Activated CD8-positive, alpha-beta memory T cell treated with anti-CD3 and anti-CD28 coated beads for 1 hour (primary cell): ENCODE measurements around the gene CPT1C.

Experiments used
- DNase-seq, 2 donors: peaks; one replicate each; pipeline ENCODE4 v3.0.0-alpha.2; 2020; ENCODE audit warnings: low read depth in 1 of 2; ENCODE audit errors: extremely low read depth in 1 of 2

The CPT1C gene

GRCh38 chr19:49660338-49660961, 30.5 kb upstream of the CPT1C start:
- no peak for DNase-seq

GRCh38 chr19:49662011-49662410, 28.9 kb upstream of the CPT1C start:
- DNase-seq, result no peak

GRCh38 chr19:49663224-49663623, 27.7 kb upstream of the CPT1C start:
- no peak for DNase-seq

GRCh38 chr19:49664171-49665035, 26.5 kb upstream of the CPT1C start:
- peak; percentile 67 to 94 for DNase-seq

GRCh38 chr19:49665036-49665350, 25.9 kb upstream of the CPT1C start:
- DNase-seq, result no peak

GRCh38 chr19:49665351-49666119, 25.4 kb upstream of the CPT1C start, which contains the start of the genes BCL2L12 and IRF3:
Gene BCL2L12 (plus strand): TSS chr19:49665933. CDS start chr19:49666693, 760 bp downstream.
Gene IRF3 (minus strand): TSS chr19:49665857. CDS start chr19:49664838, 1,019 bp downstream.
- peak; percentile 99 for DNase-seq

- DNase-seq, result no peak
These were observed 24.8 kb upstream of the CPT1C start for GRCh38 chr19:49666120-49666444.

- DNase-seq, result no peak
These were observed 23.4 kb upstream of the CPT1C start for GRCh38 chr19:49667473-49667872.

- DNase-seq, result no peak
These were observed 21.4 kb upstream of the CPT1C start for GRCh38 chr19:49669516-49669915.

- DNase-seq, result peak; percentile 45 to 66
These were observed 18.6 kb upstream of the CPT1C start for GRCh38 chr19:49672131-49672919.

GRCh38 chr19:49676136-49676783, 14.7 kb upstream of the CPT1C start:
- DNase-seq, result peak in 1 of 2 donors; percentile 29

GRCh38 chr19:49676784-49677230, 14.1 kb upstream of the CPT1C start:
- peak; percentile 88 to 98 for DNase-seq

GRCh38 chr19:49677231-49677900, 13.6 kb upstream of the CPT1C start, which contains the start of gene PRMT1:
Gene PRMT1 (plus strand): TSS chr19:49677271. CDS start chr19:49677281, 10 bp downstream.
- DNase-seq, result peak in 1 of 2 donors; percentile 32

GRCh38 chr19:49677901-49678674, 12.8 kb upstream of the CPT1C start:
- peak; percentile 52 to 74 for DNase-seq

- DNase-seq, result no peak
These were observed 11.7 kb upstream of the CPT1C start for GRCh38 chr19:49678985-49679770.

GRCh38 chr19:49679771-49680413, 11.0 kb upstream of the CPT1C start:
- DNase-seq, result no peak
